ENCODE measurements around the gene ADGRL3. TPM values are rescaled to one million over a fixed set of nuclear protein-coding genes. Genes with fewer than 3 reads are reported as not detected.

ADGRL3 gene
- total RNA-seq (100 to 1,000 TPM in 1 of 9 donors, 10 to 100 TPM in 8; 10.8 to 182 (median 25.0) TPM), polyA plus RNA-seq (10 to 100 TPM in 1 of 3 donors, 1 to 10 TPM in 2; 2.4 to 13.3 (median 4.6) TPM)
- long read RNA-seq, donor 1, partial matches to known transcripts: 13 of 13 reads
- long read RNA-seq, donor 1, other reads (novel, unspliced or antisense): 0 of 13 reads
- long read RNA-seq, donor 2, partial matches to known transcripts: 0 of 1 reads
- long read RNA-seq, donor 2, other reads (novel, unspliced or antisense): 0 of 1 reads
- long read RNA-seq, donor 3: 0 reads
- long read RNA-seq, donor 4: 0 reads
- long read RNA-seq, donor 5, partial matches to known transcripts: 0 of 7 reads
- long read RNA-seq, donor 5, other reads (novel, unspliced or antisense): 7 of 7 reads
- long read RNA-seq, donor 6, partial matches to known transcripts: 0 of 9 reads
- long read RNA-seq, donor 6, other reads (novel, unspliced or antisense): 9 of 9 reads
- long read RNA-seq, donor 7, partial matches to known transcripts: 32 of 32 reads
- long read RNA-seq, donor 7, other reads (novel, unspliced or antisense): 0 of 32 reads
- long read RNA-seq, donor 8, partial matches to known transcripts: 0 of 1 reads
- long read RNA-seq, donor 8, other reads (novel, unspliced or antisense): 0 of 1 reads
- long read RNA-seq, donor 9, full-length matches to known transcripts: 3 of 3 reads
- long read RNA-seq, donor 9, partial matches to known transcripts: 0 of 3 reads
- long read RNA-seq, donor 9, other reads (novel, unspliced or antisense): 0 of 3 reads
- long read RNA-seq, donor 10: 0 reads

DNA sequence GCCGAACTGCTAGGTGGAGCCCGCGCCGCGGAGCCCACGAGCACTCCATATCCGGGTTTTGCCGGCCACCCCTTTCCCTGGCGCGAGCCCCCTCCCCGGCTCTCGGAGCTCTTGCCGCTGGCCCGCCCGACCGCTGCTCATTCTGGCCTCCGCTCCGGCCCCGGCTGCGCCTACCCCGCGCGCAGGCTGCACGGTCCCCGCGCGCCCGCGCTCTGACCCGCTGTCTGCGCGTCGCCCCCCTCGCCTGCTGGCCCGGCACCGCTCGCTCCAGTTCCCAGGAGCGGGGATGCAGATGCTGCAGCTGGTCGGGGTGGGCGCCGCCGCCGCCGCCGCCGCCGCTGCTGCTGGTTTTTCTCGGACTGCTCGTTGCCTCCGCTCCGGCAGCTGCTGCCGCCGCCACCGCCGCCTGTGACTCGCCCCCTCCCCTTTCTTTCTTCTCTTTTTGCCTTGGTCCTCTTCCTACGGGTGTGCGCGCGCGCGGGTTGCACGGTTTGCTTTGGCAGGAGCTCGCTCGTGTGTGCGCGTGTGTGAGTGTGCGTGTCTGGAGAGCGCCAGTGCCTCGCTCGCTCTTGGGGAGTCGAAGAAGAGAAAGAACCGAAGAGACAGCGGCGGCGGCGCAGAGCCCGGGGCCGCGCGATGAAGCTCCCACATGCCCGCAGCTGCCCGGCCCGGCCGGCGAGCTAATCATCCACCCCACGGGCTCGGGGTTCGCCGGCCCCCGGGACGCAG, at the start of gene ADGRL3:
Gene ADGRL3, plus strand, starts transcription at position 140 of the 729 bp plus-strand sequence.
- H3K4me3 ChIP-seq: peak within 1 kb of the TSS; percentile 15 to 69 (median 42)
- DNase-seq: peak; percentile 4 to 54 (median 42)
- intact Hi-C loops (cut with DNase I): no loop called here
- no peaks in the 10 kb centered on the region for H3K36me3 ChIP-seq (replicated peaks in 1 of 2)
- peaks cover 0 to 8% of the 10 kb centered on the region in 2 donors for H3K4me1 ChIP-seq (replicated peaks in 1 of 2)
- H3K27me3 ChIP-seq: no peaks in the 10 kb centered on the region
- no peaks in the 10 kb centered on the region for H3K9me3 ChIP-seq (replicated peaks in 1 of 3)
- TF ChIP-seq, protein P1, sequence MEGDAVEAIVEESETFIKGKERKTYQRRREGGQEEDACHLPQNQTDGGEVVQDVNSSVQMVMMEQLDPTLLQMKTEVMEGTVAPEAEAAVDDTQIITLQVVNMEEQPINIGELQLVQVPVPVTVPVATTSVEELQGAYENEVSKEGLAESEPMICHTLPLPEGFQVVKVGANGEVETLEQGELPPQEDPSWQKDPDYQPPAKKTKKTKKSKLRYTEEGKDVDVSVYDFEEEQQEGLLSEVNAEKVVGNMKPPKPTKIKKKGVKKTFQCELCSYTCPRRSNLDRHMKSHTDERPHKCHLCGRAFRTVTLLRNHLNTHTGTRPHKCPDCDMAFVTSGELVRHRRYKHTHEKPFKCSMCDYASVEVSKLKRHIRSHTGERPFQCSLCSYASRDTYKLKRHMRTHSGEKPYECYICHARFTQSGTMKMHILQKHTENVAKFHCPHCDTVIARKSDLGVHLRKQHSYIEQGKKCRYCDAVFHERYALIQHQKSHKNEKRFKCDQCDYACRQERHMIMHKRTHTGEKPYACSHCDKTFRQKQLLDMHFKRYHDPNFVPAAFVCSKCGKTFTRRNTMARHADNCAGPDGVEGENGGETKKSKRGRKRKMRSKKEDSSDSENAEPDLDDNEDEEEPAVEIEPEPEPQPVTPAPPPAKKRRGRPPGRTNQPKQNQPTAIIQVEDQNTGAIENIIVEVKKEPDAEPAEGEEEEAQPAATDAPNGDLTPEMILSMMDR (IDR thresholded peaks at IDR 0.05): no peak
- TF ChIP-seq POLR2A (IDR thresholded peaks at IDR 0.05): peak in 1 of 2 donors; percentile 57
- H3K27ac ChIP-seq: peak within 1 kb of the TSS in 3 of 5 donors; percentile 29 to 47 (median 43)
- WGBS, 4 donors: 0 to 4% (median 1%) methylated on average over 33 to 92 of the region's 92 CpGs

DNA sequence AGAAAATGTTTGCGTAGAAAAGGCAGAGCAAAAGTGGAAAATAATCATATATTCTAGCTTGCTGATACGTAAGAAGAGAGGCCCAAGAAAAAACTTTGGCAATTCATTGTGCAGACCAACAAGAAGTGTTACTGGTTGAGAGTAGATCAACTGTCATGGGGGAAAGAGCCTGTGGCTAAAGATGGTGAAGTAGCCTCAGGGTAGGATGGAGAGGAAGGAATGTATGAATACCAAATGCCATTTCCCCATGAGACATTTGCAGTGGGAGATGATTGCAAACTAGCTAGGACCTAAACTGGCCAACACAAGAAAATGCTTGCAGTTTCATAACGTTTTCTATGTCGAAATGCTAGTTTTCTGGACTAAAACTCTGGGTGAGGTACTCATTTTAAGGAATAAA, 47.7 kb upstream of the ADGRL3 start:
- H3K27ac ChIP-seq: no peak overlapping the region
- DNase-seq: no peak
- H3K4me1 ChIP-seq (replicated peaks in 1 of 2): no peaks in the 10 kb centered on the region
- H3K27me3 ChIP-seq: no peaks in the 10 kb centered on the region
- TF ChIP-seq, protein P1 (IDR thresholded peaks at IDR 0.05): no peak
- TF ChIP-seq POLR2A (IDR thresholded peaks at IDR 0.05): no peak
- no peaks in the 10 kb centered on the region for H3K36me3 ChIP-seq (replicated peaks in 1 of 2)
- intact Hi-C loops (cut with DNase I): no loop called here
- H3K4me3 ChIP-seq: no peak overlapping the region
- H3K9me3 ChIP-seq (replicated peaks in 1 of 3): no peaks in the 10 kb centered on the region
- WGBS, 4 donors: 79 to 90% (median 86%) methylated on average over 4 of the region's 4 CpGs

DNA sequence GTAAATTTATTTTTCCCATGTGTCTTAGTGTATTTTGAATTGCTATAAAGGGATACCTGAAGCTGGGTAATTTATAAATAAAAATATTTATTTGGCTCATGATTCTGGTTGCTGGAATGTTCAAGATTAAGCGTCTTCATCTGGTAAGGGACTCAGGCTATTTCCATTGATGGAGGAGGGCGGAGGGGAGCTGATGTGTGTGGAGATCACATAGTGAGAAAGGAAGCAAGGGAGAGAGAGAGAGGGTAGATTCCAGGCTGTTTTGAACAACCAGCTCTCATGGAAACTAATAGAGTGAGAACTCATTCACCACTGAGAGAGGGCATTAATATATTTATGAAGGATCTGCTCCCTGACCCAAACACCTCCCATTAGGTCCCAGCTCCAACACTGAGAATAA, 39.6 kb upstream of the ADGRL3 start:
- H3K27ac ChIP-seq: no peak overlapping the region
- no peaks in the 10 kb centered on the region for H3K9me3 ChIP-seq (replicated peaks in 1 of 3)
- no peaks in the 10 kb centered on the region for H3K4me1 ChIP-seq (replicated peaks in 1 of 2)
- no peaks in the 10 kb centered on the region for H3K36me3 ChIP-seq (replicated peaks in 1 of 2)
- 84 to 94% (median 91%) methylated on average over 2 of the region's 2 CpGs for WGBS, 4 donors
- no peak for TF ChIP-seq POLR2A (IDR thresholded peaks at IDR 0.05)
- TF ChIP-seq, protein P1 (IDR thresholded peaks at IDR 0.05): no peak
- H3K27me3 ChIP-seq: no peaks in the 10 kb centered on the region
- intact Hi-C loops (cut with DNase I): no loop called here
- DNase-seq: no peak
- no peak overlapping the region for H3K4me3 ChIP-seq

DNA sequence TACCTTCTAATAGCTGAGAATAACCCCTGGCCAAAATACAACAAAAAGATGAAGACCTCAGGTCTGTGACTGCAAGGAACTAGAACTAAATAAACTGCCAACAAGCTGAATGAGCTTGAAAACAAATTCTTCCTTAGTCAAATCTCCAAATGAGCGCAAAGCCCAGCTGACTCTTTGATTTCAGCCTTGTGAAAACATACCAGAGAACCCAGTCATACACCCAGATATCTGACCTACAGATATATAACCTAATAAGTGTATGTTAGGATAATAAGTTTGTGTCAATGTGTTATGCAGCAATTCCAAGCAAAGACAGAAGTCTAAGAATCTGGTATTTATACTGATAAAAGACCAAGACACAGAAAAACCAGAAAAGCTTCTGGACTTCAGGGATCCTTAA, 38.0 kb upstream of the ADGRL3 start:
- Histone ChIP-seq H3K9me3 (replicated peaks in 1 of 3) (peaks cover 0 to 6% (median 0%) of the 10 kb centered on the region in 3 donors), H3K4me3 (no peak overlapping the region), H3K27me3 (no peaks in the 10 kb centered on the region), H3K4me1 (replicated peaks in 1 of 2) (no peaks in the 10 kb centered on the region), H3K36me3 (replicated peaks in 1 of 2) (no peaks in the 10 kb centered on the region), H3K27ac (no peak overlapping the region)
- 27 to 77% (median 42%) methylated on average over 1 of the region's 1 CpG for whole genome bisulfite sequencing, 4 donors
- no peak for DNase-seq
- intact Hi-C loops (cut with DNase I): no loop called here
- TF ChIP-seq, protein P1 (IDR thresholded peaks at IDR 0.05): no peak
- no peak for TF ChIP-seq POLR2A (IDR thresholded peaks at IDR 0.05)

All from adrenal gland (tissue), 19 donors.